ENCODE data around the gene SCRN3.

DNA sequence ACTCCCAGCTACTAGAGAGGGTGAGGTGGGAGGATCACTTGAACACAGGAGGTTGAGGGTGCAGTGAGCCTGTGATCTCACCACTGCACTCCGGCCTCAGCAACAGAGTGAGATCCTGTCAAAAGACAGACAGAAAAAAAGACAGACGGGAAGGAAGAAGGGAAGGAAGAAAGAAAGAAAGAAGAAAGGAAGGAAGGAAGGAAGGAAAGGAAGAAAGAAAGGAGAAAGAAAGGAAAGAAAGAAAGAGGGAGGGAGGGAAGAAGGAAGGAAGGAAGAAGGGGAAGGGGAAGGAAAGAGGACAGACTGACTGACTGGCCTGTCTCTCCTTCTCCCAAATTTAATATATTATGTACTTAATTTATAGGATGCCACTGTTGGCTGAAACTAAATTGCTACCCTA is 39.2 kb upstream of the SCRN3 start:
- TF ChIP-seq, protein P1, sequence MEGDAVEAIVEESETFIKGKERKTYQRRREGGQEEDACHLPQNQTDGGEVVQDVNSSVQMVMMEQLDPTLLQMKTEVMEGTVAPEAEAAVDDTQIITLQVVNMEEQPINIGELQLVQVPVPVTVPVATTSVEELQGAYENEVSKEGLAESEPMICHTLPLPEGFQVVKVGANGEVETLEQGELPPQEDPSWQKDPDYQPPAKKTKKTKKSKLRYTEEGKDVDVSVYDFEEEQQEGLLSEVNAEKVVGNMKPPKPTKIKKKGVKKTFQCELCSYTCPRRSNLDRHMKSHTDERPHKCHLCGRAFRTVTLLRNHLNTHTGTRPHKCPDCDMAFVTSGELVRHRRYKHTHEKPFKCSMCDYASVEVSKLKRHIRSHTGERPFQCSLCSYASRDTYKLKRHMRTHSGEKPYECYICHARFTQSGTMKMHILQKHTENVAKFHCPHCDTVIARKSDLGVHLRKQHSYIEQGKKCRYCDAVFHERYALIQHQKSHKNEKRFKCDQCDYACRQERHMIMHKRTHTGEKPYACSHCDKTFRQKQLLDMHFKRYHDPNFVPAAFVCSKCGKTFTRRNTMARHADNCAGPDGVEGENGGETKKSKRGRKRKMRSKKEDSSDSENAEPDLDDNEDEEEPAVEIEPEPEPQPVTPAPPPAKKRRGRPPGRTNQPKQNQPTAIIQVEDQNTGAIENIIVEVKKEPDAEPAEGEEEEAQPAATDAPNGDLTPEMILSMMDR (IDR thresholded peaks at IDR 0.05), result no peak
- TF ChIP-seq POLR2A (IDR thresholded peaks at IDR 0.05; ENCODE audit: low read depth), result no peak

Measured in esophagus muscularis mucosa (tissue), 3 donors.